IMR-90 (cell line): ENCODE measurements around the gene BTBD18. TPM values are rescaled to one million over a fixed set of nuclear protein-coding genes. Genes with fewer than 3 reads are reported as not detected.

Experiments
- ATAC-seq: fragments of 200-7000 bp; cut with Tn5 transposase; 2 replicates; pipeline ENCODE4 v1.9.1; 2020; ENCODE audit warnings: low read depth, mild to moderate bottlenecking, moderate library complexity
- BruUV-seq: library from RNA; stranded (reverse); fragments of 400-500 nt; replicated peaks from 2 replicates; lab custom pipeline; 2021; lab: Mats Ljungman, UMichigan
- CTCF ChIA-PET: fragments of 300-600 bp; formaldehyde crosslinking; extraction: SDS; loops from one replicate; lab custom pipeline; 2021; ENCODE audit warnings: antibody characterized with exemption; lab: Yijun Ruan, JAX
- POLR2A ChIA-PET: fragments of 300-600 bp; sonication (Branson Sonifier 250); formaldehyde crosslinking; loops from one replicate; lab custom pipeline; 2022; ENCODE audit warnings: antibody characterized with exemption; ENCODE audit not compliant: unreplicated experiment; lab: Charles Lee
- DNase-seq: peaks from one replicate; pipeline ENCODE4 v3.0.0; 2013
- H2AFZ ChIP-seq: replicated peaks from 2 replicates; pipeline ENCODE3; 2013; ENCODE audit warnings: low read length, mild to moderate bottlenecking; ENCODE audit not compliant: poor library complexity
- H2AK5ac ChIP-seq: 2 replicates; pipeline ENCODE4 v1.6.1; 2013; ENCODE audit warnings: low read depth, low read length, inconsistent platforms
- H2AK9ac ChIP-seq: replicated peaks from 2 replicates; pipeline ENCODE3; 2013; ENCODE audit warnings: mild to moderate bottlenecking, low read depth, low read length, moderate library complexity; ENCODE audit not compliant: poor library complexity
- H2BK120ac ChIP-seq: 2 replicates; pipeline ENCODE4 v1.6.1; 2013; ENCODE audit warnings: low read depth, low read length, inconsistent platforms
- H2BK15ac ChIP-seq: 3 replicates; pipeline ENCODE4 v1.6.1; 2013; ENCODE audit warnings: low read depth, low read length, inconsistent platforms
- H2BK20ac ChIP-seq: 2 replicates; pipeline ENCODE4 v1.6.1; 2013; ENCODE audit warnings: low read depth, mild to moderate bottlenecking, inconsistent platforms, low read length, moderate library complexity
- H2BK5ac ChIP-seq: 2 replicates; pipeline ENCODE4 v1.6.1; 2013; ENCODE audit warnings: mild to moderate bottlenecking, low read depth, low read length, inconsistent platforms; ENCODE audit not compliant: poor library complexity, severe bottlenecking
- H3K14ac ChIP-seq: replicated peaks from 2 replicates; pipeline ENCODE4 v1.6.1; 2013; ENCODE audit warnings: low read depth, low read length, inconsistent platforms
- H3K18ac ChIP-seq: 2 replicates; pipeline ENCODE4 v1.6.1; 2013; ENCODE audit warnings: low read depth, low read length, control low read depth
- H3K23ac ChIP-seq: 2 replicates; pipeline ENCODE4 v1.6.1; 2013; ENCODE audit warnings: low read depth, low read length, inconsistent platforms
- H3K27ac ChIP-seq: 2 replicates; pipeline ENCODE4 v1.5.1; 2013; ENCODE audit warnings: mild to moderate bottlenecking, control low read depth, low read length; ENCODE audit not compliant: insufficient read depth
- H3K27me3 ChIP-seq: 2 replicates; pipeline ENCODE4 v1.6.1; 2013; ENCODE audit warnings: low read length; ENCODE audit not compliant: control insufficient read depth, insufficient read depth
- H3K36me3 ChIP-seq: 2 replicates; pipeline ENCODE4 v1.6.1; 2013; ENCODE audit warnings: low read length, mixed read lengths; ENCODE audit not compliant: control insufficient read depth, insufficient read depth
- H3K4ac ChIP-seq: 2 replicates; pipeline ENCODE4 v1.6.1; 2013; ENCODE audit warnings: low read depth, low read length, inconsistent platforms
- H3K4me1 ChIP-seq: 2 replicates; pipeline ENCODE4 v1.6.1; 2013; ENCODE audit warnings: low read length, mixed read lengths; ENCODE audit not compliant: control insufficient read depth, insufficient read depth
- H3K4me2 ChIP-seq: 2 replicates; pipeline ENCODE4 v1.6.1; 2013; ENCODE audit warnings: low read depth, mild to moderate bottlenecking, control low read depth, low read length, moderate library complexity
- H3K4me3 ChIP-seq: 2 replicates; pipeline ENCODE4 v1.5.1; 2013; ENCODE audit warnings: low read depth, mild to moderate bottlenecking, control low read depth, low read length, moderate library complexity; ENCODE audit not compliant: insufficient read depth
- H3K56ac ChIP-seq: 2 replicates; pipeline ENCODE4 v1.6.1; 2013; ENCODE audit warnings: low read length, inconsistent platforms; ENCODE audit not compliant: insufficient read depth; ENCODE audit errors: extremely low read depth
- H3K79me1 ChIP-seq, 2 experiments: 2 replicates each; pipeline ENCODE4 v1.6.1; 2013; ENCODE audit warnings: low read length in 2 of 2, inconsistent platforms in 1 of 2, low read depth in 1 of 2
- H3K9ac ChIP-seq: 2 replicates; pipeline ENCODE4 v1.6.1; 2013; ENCODE audit warnings: low read depth, low read length, control low read depth
- H3K9me1 ChIP-seq: 2 replicates; pipeline ENCODE4 v1.6.1; 2013; ENCODE audit warnings: low read length, inconsistent platforms; ENCODE audit not compliant: insufficient read depth
- H3K9me3 ChIP-seq: 2 replicates; pipeline ENCODE4 v1.6.1; 2013; ENCODE audit warnings: low read length; ENCODE audit not compliant: control insufficient read depth, insufficient read depth
- H4K20me1 ChIP-seq: 2 replicates; pipeline ENCODE4 v1.6.1; 2013; ENCODE audit warnings: low read length, inconsistent platforms; ENCODE audit not compliant: insufficient read depth
- H4K5ac ChIP-seq: 2 replicates; pipeline ENCODE4 v1.6.1; 2013; ENCODE audit warnings: mild to moderate bottlenecking, low read depth, low read length, control low read depth
- H4K8ac ChIP-seq, 2 experiments: 2 replicates each; pipeline ENCODE4 v1.6.1; 2013; ENCODE audit warnings: low read depth in 2 of 2, low read length in 2 of 2, control low read depth in 1 of 2, inconsistent platforms in 1 of 2
- H4K91ac ChIP-seq: 2 replicates; pipeline ENCODE4 v1.6.1; 2013; ENCODE audit warnings: low read depth, low read length, inconsistent platforms; ENCODE audit not compliant: insufficient read depth
- NFE2L2 ChIP-seq: fragments of 150-350 bp; IDR thresholded peaks from 2 replicates; pipeline ENCODE4 v1.6.1; 2016; ENCODE audit warnings: low read depth, mild to moderate bottlenecking, low read length
- WGBS, 2 experiments: methylation state at CpG; one replicate each; pipeline versions ENCODE4 v1.1.5 to v1.1.7; 2013; ENCODE audit warnings: missing lambda C conversion rate in 2 of 2; ENCODE audit not compliant: insufficient read length in 1 of 2; ENCODE audit errors: extremely low coverage in 2 of 2; 5-methylcytosine and 5-hydroxymethylcytosine counted together
- dilution Hi-C: fragments of 300-500 bp; cut with HindIII; formaldehyde crosslinking; loops from one replicate; pipeline ENCODE4 v1.14.3; 2018; ENCODE audit warnings: low sequenced_read_pairs; ENCODE audit not compliant: unreplicated experiment
- in situ Hi-C: fragments of 300-500 bp; cut with MboI; formaldehyde crosslinking; loops from 3 replicates; pipeline ENCODE4 v1.14.3; 2019; ENCODE audit warnings: low sequenced_read_pairs, inconsistent platforms, mixed read lengths
- intact Hi-C: fragments of 100-400 bp; cut with micrococcal nuclease; formaldehyde crosslinking; loops from 2 replicates; pipeline ENCODE4 v1.10.0; 2022
- polyA plus RNA-seq, 3 experiments: library from polyadenylated mRNA; depleted of rRNA; stranded (reverse); fragments of >200 nt; gene quantifications; 2 replicates each; pipeline ENCODE4 v1.2.3, GENCODE V29; 2012; ENCODE audit warnings: low replicate concordance in 1 of 3
- total RNA-seq: library from RNA; depleted of rRNA; stranded (reverse); fragments of >200 nt; gene quantifications from 2 replicates; pipeline ENCODE4 v1.2.3, GENCODE V29; 2012

Gene BTBD18
- total and polyA plus RNA-seq, 2 of the 4 experiments (the other 2 are of a cell fraction), result not detected

DNA sequence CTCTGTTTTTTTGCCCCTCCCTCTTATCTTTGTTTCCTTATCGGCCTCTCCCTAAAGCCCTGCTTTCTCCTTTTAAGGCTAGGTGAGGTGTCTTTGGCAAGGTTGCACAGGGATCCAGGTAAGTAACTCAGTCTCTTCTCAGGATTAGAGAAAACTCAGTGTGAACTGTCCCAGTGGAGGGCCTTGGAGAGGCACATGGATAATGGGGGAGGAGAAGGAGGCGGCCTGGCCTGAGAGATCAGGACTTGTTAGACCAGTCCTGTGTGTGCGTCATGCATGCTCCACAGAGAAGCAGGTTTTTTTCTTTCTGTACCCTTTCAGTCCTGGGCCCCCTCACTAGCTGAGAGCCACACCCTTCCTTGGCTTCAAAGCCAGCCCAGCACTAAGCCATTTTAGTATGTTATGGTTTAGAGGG, 29.9 kb upstream of the BTBD18 start:
- no peaks in the 10 kb centered on the region for H3K27me3 ChIP-seq
- H3K9ac ChIP-seq, result no peak overlapping the region
- no peaks in the 10 kb centered on the region for H3K9me3 ChIP-seq
- no peak overlapping the region for H3K27ac ChIP-seq
- 100% methylated on average over 1 of the region's 3 CpGs; no CpG with 5 or more reads in 1 of the 2 experiments for WGBS, 2 experiments
- H3K23ac ChIP-seq, result no peak overlapping the region
- no peak overlapping the region for H2AK9ac ChIP-seq
- H3K36me3 ChIP-seq, result peaks cover 8% of the 10 kb centered on the region
- no peak overlapping the region for H2AK5ac ChIP-seq
- H3K18ac ChIP-seq, result no peak overlapping the region
- CTCF ChIA-PET, result no interaction called here
- no peak overlapping the region for H4K8ac ChIP-seq
- H4K20me1 ChIP-seq, result peaks cover 97% of the 10 kb centered on the region
- dilution Hi-C loops, result no loop called here
- H3K79me1 ChIP-seq, result peaks cover 10 to 73% of the 10 kb centered on the region in 2 experiments; a peak in 3 of 4 replicates
- BruUV-seq, result no TSS peak
- in situ Hi-C loops, result no loop called here
- peak overlapping the region; percentile 9 for H2BK5ac ChIP-seq
- POLR2A ChIA-PET, result no interaction called here
- DNase-seq (peak; percentile 33), ATAC-seq (no peak)
- H3K9me1 ChIP-seq, result 0 out of 2 replicates have a peak, but pooled peaks cover 11% of the 10 kb centered on the region
- H3K4ac ChIP-seq, result no peak overlapping the region
- H3K14ac ChIP-seq, result no peak overlapping the region
- no peak overlapping the region for H3K4me3 ChIP-seq
- no peak overlapping the region for H4K91ac ChIP-seq
- no peak overlapping the region for H3K4me2 ChIP-seq
- H4K5ac ChIP-seq, result no peak overlapping the region
- peaks cover 17% of the 10 kb centered on the region for H3K4me1 ChIP-seq
- TF ChIP-seq NFE2L2, result no peak
- no peak overlapping the region for H2BK120ac ChIP-seq
- no peak overlapping the region for H2AFZ ChIP-seq
- no peak overlapping the region for H2BK20ac ChIP-seq
- no peak overlapping the region for H2BK15ac ChIP-seq
- H3K56ac ChIP-seq, result no peak overlapping the region
- intact Hi-C loops, result no loop called here
